Type B pancreatic cell (in vitro differentiated cells): ENCODE results near the gene PALM. TPM values are rescaled to one million over a fixed set of nuclear protein-coding genes. Genes with fewer than 3 reads are reported as not detected.

Experiments used
- DNase-seq: peaks from one replicate; pipeline ENCODE4 v3.0.0; 2021; ENCODE audit warnings: mixed read lengths; ENCODE audit not compliant: unreplicated experiment; ENCODE audit errors: extremely low spot score
- H3K27ac Mint-ChIP-seq: 2 replicates; pipeline ENCODE4 v1.8.0; 2021; ENCODE audit warnings: mild to moderate bottlenecking, mixed read lengths
- H3K27me3 Mint-ChIP-seq: 2 replicates; pipeline ENCODE4 v1.8.0; 2021; ENCODE audit warnings: mixed read lengths
- H3K36me3 Mint-ChIP-seq: 2 replicates; pipeline ENCODE4 v1.8.0; 2021; ENCODE audit warnings: mixed read lengths
- H3K4me1 Mint-ChIP-seq: one replicate; pipeline ENCODE4 v1.8.0; 2021; ENCODE audit warnings: mixed read lengths; ENCODE audit not compliant: unreplicated experiment
- H3K4me3 Mint-ChIP-seq: 2 replicates; pipeline ENCODE4 v1.8.0; 2021; ENCODE audit warnings: mild to moderate bottlenecking, mixed read lengths
- H3K9me3 Mint-ChIP-seq: 2 replicates; pipeline ENCODE4 v1.8.0; 2021; ENCODE audit warnings: mixed read lengths
- total RNA-seq: library from RNA; stranded (reverse); gene quantifications from 2 replicates; pipeline ENCODE4 v1.2.1, GENCODE V29; 2021; ENCODE audit warnings: low replicate concordance
- TF ChIP-seq, protein P1 (sequence below): fragments of 200-600 bp; sonication (generic); conservative IDR thresholded peaks from 2 replicates; pipeline ENCODE4 v1.5.0; 2021; ENCODE audit warnings: antibody characterized with exemption, mild to moderate bottlenecking

The PALM gene
- total RNA-seq, 1 donor from 2014 or later: 64.1 TPM

DNA sequence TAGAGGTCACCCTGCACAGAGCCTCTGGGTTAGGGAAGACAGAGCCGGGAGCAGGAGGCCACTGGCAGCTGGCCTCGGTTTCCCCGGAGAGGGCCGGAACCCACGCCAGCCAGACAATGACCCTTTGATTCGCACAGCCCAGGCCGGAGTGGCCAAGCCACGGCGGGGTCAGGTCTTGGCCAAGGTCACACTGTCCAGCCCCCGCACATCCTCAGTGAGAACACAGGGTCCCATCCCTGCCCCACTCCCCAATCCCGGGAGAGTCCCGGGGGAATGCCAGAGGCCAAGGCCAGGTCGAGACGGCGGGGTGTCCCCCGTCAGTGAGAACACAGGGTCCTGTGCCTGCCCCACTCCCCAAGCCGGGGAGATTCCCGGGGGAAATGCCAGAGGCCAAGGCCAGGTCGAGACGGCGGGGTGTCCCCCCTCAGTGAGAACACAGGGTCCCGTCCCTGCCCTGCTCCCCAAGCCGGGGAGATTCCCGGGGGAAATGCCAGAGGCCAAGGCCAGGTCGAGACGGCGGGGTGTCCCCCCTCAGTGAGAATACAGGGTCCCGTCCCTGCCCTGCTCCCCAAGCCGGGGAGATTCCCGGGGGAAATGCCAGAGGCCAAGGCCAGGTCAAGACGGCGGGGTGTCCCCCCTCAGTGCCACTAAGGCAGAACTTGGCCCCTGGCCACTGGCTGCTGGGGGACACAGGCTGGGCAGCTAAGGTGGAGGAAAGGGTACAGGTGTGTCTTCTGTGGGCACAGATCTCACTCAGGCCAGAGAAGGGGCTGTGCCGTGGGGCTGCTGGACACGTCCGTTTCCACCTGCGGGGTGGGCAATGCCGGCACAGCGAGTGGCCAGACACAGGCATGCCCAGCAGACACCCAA, 34.2 kb upstream of the PALM start:
- peaks cover 7% of the 10 kb centered on the region for H3K4me1 Mint-ChIP-seq
- DNase-seq: peak; percentile 69
- H3K9me3 Mint-ChIP-seq: no peaks in the 10 kb centered on the region
- peak overlapping the region; percentile 87 for H3K27ac Mint-ChIP-seq
- TF ChIP-seq, protein P1, sequence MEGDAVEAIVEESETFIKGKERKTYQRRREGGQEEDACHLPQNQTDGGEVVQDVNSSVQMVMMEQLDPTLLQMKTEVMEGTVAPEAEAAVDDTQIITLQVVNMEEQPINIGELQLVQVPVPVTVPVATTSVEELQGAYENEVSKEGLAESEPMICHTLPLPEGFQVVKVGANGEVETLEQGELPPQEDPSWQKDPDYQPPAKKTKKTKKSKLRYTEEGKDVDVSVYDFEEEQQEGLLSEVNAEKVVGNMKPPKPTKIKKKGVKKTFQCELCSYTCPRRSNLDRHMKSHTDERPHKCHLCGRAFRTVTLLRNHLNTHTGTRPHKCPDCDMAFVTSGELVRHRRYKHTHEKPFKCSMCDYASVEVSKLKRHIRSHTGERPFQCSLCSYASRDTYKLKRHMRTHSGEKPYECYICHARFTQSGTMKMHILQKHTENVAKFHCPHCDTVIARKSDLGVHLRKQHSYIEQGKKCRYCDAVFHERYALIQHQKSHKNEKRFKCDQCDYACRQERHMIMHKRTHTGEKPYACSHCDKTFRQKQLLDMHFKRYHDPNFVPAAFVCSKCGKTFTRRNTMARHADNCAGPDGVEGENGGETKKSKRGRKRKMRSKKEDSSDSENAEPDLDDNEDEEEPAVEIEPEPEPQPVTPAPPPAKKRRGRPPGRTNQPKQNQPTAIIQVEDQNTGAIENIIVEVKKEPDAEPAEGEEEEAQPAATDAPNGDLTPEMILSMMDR: no peak
- peak overlapping the region; percentile 85 for H3K4me3 Mint-ChIP-seq
- H3K36me3 Mint-ChIP-seq: no peaks in the 10 kb centered on the region
- H3K27me3 Mint-ChIP-seq: peaks cover 6% of the 10 kb centered on the region

GRCh38 chr19:676007-676338, 32.8 kb upstream of the PALM start:
- no peaks in the 10 kb centered on the region for H3K36me3 Mint-ChIP-seq
- H3K27ac Mint-ChIP-seq: no peak overlapping the region
- H3K4me1 Mint-ChIP-seq: peaks cover 7% of the 10 kb centered on the region
- H3K4me3 Mint-ChIP-seq: peak overlapping the region; percentile 36
- no peaks in the 10 kb centered on the region for H3K9me3 Mint-ChIP-seq
- no peak for DNase-seq
- TF ChIP-seq, protein P1: no peak
- peaks cover 6% of the 10 kb centered on the region for H3K27me3 Mint-ChIP-seq

GRCh38 chr19:676339-677105, 32.2 kb upstream of the PALM start, which contains the start of gene FSTL3:
TSS of gene FSTL3 (plus strand) at chr19:676392. CDS start at chr19:676424, 32 bp downstream.
- Mint-ChIP-seq H3K4me1 (peaks cover 7% of the 10 kb centered on the region), H3K4me3 (peak within 1 kb of the TSS; percentile 85), H3K36me3 (no peaks in the 10 kb centered on the region), H3K27me3 (peaks cover 6% of the 10 kb centered on the region), H3K9me3 (no peaks in the 10 kb centered on the region), H3K27ac (peak within 1 kb of the TSS; percentile 87)
- TF ChIP-seq, protein P1: no peak
- no peak for DNase-seq

DNA sequence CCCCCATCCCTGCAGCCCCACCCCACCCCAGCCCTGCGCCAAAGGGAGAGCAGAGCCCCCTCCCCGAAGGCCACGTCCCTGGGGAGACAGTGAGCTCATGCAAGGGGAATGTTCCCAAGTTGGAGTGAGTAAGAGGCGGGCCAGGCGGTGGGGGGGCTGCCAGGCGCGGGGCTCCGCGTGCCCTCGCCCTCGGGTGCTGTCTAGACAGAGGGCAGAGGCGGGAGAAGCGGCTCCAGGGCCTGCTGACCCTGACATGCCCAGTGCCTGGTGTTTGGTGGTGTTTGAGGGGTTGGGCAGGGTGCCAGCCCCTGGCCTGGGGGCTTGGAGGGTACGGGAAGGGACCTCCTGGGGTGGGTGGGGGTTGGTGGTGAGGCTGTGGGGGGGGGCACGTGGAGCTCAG, 31.5 kb upstream of the PALM start:
- Mint-ChIP-seq H3K4me1 (peaks cover 7% of the 10 kb centered on the region), H3K27me3 (peaks cover 6% of the 10 kb centered on the region), H3K27ac (no peak overlapping the region), H3K9me3 (no peaks in the 10 kb centered on the region), H3K4me3 (no peak overlapping the region), H3K36me3 (no peaks in the 10 kb centered on the region)
- TF ChIP-seq, protein P1: no peak
- no peak for DNase-seq

GRCh38 chr19:677601-678436, 30.9 kb upstream of the PALM start:
- Mint-ChIP-seq H3K4me3 (peak overlapping the region; percentile 58), H3K36me3 (no peaks in the 10 kb centered on the region), H3K27ac (no peak overlapping the region), H3K4me1 (peaks cover 7% of the 10 kb centered on the region), H3K27me3 (peaks cover 6% of the 10 kb centered on the region), H3K9me3 (no peaks in the 10 kb centered on the region)
- no peak for DNase-seq
- TF ChIP-seq, protein P1: no peak
